T-helper 1 cell treated with Interleukin-12 subunit alpha and Interleukin-12 subunit beta and Interleukin-4 antibody, amounts not matched to agents 30 ng/mL and 1 ng/mL, for 36 hours (primary cell): ENCODE results near the gene CREB3L1. TPM values are rescaled to one million over a fixed set of nuclear protein-coding genes. Genes with fewer than 3 reads are reported as not detected.
"Not testable (repeated sequence)": the region's sequence is repeated elsewhere in the genome, so short reads cannot be mapped to it uniquely, and the experiment has no call there.

ENCODE experiments used
- intact Hi-C: fragments of 100-400 bp; cut with micrococcal nuclease; formaldehyde crosslinking; loops from one replicate; pipeline ENCODE4 v1.15.1; 2024
- total RNA-seq: library from RNA; stranded (reverse); gene quantifications from 2 replicates; pipeline ENCODE4 v1.2.3, GENCODE V29; 2022

Gene CREB3L1
- total RNA-seq, 1 donor from 2014 or later: not detected

DNA sequence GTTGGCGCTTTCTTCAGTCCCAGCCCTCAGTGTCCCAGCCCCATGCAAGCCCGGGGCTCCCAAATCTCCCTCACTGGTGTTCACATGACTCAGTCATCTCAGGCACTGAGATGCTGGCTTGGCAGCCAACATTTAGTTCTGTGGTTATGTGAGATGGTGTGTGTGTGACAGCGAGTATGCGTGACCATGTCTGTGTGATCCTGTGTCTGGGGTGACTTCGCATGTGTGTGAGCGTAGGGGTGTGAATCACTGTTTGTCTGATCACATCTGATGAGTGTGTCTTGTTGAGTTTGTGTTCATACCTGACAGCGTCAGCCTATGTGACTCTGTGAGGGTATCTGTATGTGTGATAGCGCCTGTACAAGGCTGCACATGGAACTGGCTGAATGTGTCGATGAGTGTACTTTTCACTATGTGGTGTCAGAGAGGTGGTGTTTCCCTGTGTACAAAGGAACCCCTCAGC lies 16.2 kb downstream of the CREB3L1 start:
- intact Hi-C loops: no loop called here

- intact Hi-C loops: loop anchor here (1.0 kb wide), 2 partner anchors 55 to 376 kb away; no protein-coding TSS in a partner anchor
These were observed 17.2 kb downstream of the CREB3L1 start for GRCh38 chr11:46294365-46295309.

DNA sequence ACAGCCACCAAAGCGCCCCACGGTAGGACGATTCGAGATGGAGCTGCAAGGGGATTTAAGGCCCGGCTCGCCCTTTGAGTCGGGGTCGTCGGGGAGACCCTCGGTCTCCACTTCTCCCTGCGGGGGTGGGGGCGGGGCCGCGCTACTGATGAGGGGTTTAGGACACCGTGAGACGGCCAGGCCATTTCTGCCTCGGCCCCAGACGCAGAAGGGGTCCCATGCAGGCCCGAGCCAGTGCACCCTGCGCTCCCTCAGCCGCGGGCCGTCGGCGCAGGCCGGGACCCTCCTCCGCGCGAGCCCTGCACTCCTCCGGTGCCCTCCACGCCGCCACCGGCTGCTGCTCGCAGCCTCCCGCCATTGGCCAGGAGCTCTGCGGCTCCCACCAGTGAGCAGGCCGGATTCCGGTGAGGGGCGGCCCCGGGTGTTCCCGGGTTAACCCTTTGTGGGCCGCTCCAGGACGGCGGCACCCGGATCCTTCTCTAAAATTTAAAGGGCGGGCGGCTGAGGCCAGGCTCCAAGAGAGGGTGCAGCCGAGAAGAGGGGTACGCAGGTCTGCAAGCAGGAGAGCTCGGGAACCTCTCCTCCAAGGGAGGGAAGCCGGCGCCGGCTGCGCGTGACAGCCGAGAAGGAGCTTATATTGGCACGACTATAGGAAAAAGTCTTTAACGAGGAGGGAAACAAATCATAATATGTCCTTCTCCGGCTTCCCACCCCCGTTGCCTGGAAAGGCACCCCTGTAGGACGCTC lies 18.0 kb downstream of the CREB3L1 start:
- intact Hi-C loops: loop anchor here (1.0 kb wide), 2 partner anchors 56 to 377 kb away; no protein-coding TSS in a partner anchor

GRCh38 chr11:46296059-46296527 lies 18.6 kb downstream of the CREB3L1 start:
- intact Hi-C loops: no loop called here

DNA sequence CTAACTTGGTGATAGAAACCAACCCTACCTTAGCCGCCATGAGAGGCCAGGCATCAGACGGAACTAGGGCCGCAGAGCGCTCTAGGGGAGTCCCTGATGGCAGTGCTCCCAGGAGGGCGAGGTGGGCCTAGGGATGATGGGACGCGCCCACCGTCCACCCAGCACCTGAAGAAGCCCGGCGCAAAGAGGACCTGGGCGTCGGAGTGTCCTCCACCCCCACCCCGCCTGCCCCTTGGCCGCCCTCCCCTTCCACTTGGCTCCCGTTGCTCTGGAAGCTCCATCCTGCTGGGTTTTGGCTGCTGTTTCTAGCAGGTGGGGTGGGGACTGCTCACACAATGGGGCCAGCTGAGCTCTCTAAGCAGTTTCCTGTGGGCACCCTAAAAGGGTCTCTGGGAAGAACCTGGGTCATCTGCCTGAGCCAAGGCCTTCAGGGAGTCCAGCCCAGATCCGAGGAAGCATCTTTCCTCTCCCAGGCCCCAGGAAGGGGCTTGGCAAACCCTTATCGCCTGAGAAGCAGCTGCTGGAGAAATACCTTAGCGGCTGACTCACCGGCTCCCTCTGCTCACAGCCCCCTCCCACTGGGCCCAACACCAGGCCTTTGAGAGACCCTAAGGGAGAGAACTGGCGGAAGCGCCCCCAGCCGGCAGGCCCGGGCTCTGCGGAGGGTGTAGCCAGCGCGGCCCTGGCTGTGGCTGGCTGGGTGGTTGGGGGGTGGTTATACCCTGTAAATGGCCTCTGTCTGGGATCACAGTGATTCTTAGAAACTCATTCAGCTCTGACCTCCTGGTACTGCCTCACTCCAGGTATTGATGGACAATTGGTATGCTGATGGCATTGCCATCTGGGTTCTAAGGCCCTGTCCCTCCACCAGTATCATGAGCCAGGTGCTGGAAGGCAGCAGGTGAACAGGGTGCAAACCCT lies 19.3 kb downstream of the CREB3L1 start:
- intact Hi-C loops: no loop called here

GRCh38 chr11:46298699-46299433 lies 21.4 kb downstream of the CREB3L1 start:
- intact Hi-C loops: no loop called here

GRCh38 chr11:46299451-46299961 lies 22.0 kb downstream of the CREB3L1 start:
- intact Hi-C loops: no loop called here

GRCh38 chr11:46300270-46300669 lies 22.8 kb downstream of the CREB3L1 start:
- intact Hi-C loops: no loop called here

DNA sequence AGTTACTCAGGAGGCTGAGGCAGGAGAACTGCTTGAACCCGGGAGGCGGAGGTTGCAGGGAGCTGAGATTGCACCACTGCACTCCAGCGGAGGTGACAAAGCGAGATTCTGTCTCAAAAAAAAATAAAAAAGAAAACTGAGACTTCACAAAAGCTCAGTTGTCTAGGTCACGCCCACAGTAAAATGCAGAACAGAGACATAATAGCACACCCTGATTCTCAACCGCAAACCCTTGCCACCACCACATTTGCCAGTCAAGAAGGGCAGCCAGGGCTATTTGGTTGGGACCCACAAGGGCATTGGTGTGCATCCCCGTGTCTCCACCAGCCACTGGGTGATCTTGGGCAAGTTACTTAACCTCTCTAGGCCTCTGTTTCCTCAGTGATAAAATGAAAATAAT lies 25.4 kb downstream of the CREB3L1 start:
- intact Hi-C loops: no loop called here

GRCh38 chr11:46304036-46304435 lies 26.6 kb downstream of the CREB3L1 start:
- intact Hi-C loops: not testable (repeated sequence)

GRCh38 chr11:46304605-46305179 lies 27.2 kb downstream of the CREB3L1 start:
- intact Hi-C loops: no loop called here

DNA sequence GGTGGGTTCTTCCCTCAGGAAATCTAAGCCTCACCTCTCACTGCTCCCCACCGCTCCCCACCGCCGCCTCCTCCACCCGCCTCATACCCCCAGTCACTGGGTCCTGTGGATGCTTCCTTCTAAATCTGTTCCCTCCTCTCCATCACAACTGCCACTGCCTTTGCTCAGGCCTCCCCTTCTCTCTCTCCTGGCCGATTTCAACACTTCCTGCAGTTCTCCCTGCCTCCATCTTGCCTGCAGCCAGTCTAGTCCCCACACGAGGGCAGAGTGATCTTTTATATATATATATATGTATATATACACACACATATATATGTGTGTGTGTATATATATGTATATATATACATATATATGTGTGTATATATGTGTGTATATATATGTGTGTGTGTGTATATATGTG lies 27.8 kb downstream of the CREB3L1 start:
- intact Hi-C loops: no loop called here

GRCh38 chr11:46306296-46306853 lies 28.9 kb downstream of the CREB3L1 start:
- intact Hi-C loops: no loop called here

- intact Hi-C loops: no loop called here
These were observed 29.9 kb downstream of the CREB3L1 start for GRCh38 chr11:46307369-46307768.

DNA sequence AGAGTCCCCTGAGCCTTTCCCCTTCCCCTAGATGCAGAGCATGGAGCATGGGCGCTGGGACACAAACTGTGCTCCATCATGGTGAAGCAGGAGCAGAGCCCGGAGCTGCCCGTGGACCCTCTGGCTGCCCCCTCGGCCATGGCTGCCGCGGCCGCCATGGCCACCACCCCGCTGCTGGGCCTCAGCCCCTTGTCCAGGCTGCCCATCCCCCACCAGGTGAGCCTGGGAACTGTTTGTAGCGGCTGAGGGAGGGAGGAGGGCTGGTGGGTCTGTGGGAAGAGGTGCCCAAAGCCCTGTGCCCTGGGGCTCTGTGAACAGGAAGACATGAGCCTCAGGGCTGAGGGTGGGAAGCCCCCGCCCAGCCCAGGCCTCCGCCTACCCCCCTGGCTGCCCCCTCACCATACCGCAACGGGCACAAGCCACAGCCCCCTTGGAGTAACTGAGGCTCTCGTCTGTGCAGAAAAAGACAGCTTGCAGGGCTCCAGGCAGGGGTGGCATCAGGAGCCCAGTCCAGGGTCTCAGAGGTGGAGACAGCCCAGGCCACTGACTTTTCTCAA lies 30.4 kb downstream of the CREB3L1 start:
- intact Hi-C loops: loop anchor here (1.0 kb wide), 4 partner anchors 65 to 343 kb away; no protein-coding TSS in a partner anchor

DNA sequence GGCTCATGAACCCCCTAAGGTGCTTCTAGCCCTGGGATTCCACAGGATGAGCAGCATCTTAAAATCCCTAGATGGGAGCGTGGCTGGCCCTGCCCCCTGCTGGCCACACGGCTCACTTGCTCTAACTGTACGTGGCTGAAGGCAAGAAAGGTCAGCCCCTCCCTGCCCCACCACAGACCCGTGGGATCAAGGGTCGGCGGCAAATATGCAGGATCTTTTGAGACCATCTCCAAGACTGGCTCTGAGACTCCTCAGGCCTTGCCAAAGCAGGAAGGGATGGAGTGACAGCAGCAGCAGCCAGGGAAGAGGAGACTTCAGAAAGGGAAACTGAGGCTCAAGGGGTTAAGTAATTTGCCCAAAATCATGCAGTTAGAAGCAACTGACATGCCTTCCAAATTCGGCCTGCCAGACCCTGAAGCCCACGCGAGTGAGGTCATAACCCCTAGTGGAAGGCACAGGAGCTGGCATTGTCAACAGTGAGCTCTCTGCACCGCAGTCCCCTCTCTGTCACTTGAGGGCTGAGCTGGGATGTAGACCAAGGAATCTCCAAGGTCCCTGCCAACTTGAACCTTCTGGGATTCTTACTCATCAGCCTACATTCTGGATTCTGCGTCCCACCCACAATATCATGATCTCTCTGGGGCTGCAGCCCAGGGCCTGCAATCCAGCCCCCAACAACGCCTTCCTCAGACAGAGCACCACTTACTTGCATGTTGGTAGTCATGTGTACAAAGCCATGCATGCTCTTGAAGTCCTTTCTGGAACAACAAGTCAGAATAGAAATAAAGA lies 31.4 kb downstream of the CREB3L1 start:
- intact Hi-C loops: loop anchor here (1.0 kb wide), 4 partner anchors 66 to 344 kb away; no protein-coding TSS in a partner anchor

DNA sequence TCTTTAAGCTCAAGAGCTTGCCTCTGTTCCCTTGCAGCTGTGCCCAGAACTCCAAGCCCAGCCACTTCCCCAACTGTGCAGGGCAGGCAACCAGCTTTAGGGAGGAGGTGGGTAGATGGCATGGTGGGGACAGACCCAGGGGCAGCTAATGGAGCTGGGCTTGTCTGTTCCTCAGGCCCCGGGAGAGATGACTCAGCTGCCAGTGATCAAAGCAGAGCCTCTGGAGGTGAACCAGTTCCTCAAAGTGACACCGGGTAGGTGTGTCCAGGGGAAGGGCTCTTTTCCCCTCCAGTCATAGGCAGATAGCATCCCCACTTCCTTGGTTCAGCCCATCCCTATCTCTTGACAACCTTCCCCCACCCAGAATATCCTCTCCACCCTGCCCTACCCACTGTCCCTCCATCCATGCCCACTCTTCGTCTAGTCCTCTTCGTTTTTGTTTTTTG lies 32.4 kb downstream of the CREB3L1 start:
- intact Hi-C loops: no loop called here
